SK-N-SH treated with all-trans-retinoic acid at 6 μM for 48 hours (cell line): ENCODE data around the gene GPC5.

Experiments
- ATAC-seq: fragments of 200-7000 bp; cut with Tn5 transposase; 3 replicates; pipeline ENCODE4 v1.9.1; 2020; ENCODE audit warnings: mild to moderate bottlenecking, moderate library complexity
- BACH2 ChIP-seq: fragments of 250-450 bp; sonication (Bioruptor Pico); IDR thresholded peaks from 2 replicates; pipeline ENCODE4 v1.9.0; 2021; ENCODE audit warnings: mild to moderate bottlenecking, borderline replicate concordance
- CREB5 ChIP-seq: fragments of 250-450 bp; sonication (Bioruptor Pico); IDR thresholded peaks from 2 replicates; pipeline ENCODE4 v1.5.1; 2020; ENCODE audit warnings: low read depth, mild to moderate bottlenecking, moderate library complexity
- CSDC2 ChIP-seq: fragments of 250-450 bp; sonication (Bioruptor Pico); IDR thresholded peaks from 2 replicates; pipeline ENCODE4 v1.5.0; 2020; ENCODE audit warnings: mild to moderate bottlenecking, moderate library complexity
- CSRNP3 ChIP-seq: fragments of 250-450 bp; sonication (Bioruptor Pico); IDR thresholded peaks from 2 replicates; pipeline ENCODE4 v1.5.1; 2021; ENCODE audit warnings: mild to moderate bottlenecking, moderate library complexity
- ESRRG ChIP-seq: fragments of 250-450 bp; sonication (Bioruptor Pico); IDR thresholded peaks from 2 replicates; pipeline ENCODE4 v1.6.1; 2021; ENCODE audit warnings: mild to moderate bottlenecking
- GLIS3 ChIP-seq: fragments of 250-450 bp; sonication (Bioruptor Pico); IDR thresholded peaks from 2 replicates; pipeline ENCODE4 v1.5.0; 2020; ENCODE audit warnings: mild to moderate bottlenecking, moderate library complexity
- ISL1 ChIP-seq: fragments of 250-450 bp; sonication (Bioruptor Pico); IDR thresholded peaks from 2 replicates; pipeline ENCODE4 v2.1.2; 2022; ENCODE audit warnings: mild to moderate bottlenecking, moderate library complexity
- OSR1 ChIP-seq: fragments of 250-450 bp; sonication (Bioruptor Pico); IDR thresholded peaks from 2 replicates; pipeline ENCODE4 v1.8.0; 2022; ENCODE audit warnings: moderate library complexity, mild to moderate bottlenecking, inconsistent platforms
- PATZ1 ChIP-seq: fragments of 250-450 bp; sonication (Bioruptor Pico); IDR thresholded peaks from 2 replicates; pipeline ENCODE4 v1.8.0; 2020; ENCODE audit warnings: mild to moderate bottlenecking, moderate library complexity, borderline replicate concordance
- POU6F1 ChIP-seq: fragments of 250-450 bp; sonication (Bioruptor Pico); IDR thresholded peaks from 2 replicates; pipeline ENCODE4 v1.8.0; 2021; ENCODE audit warnings: low read depth, mild to moderate bottlenecking, moderate library complexity, borderline replicate concordance
- PPARA ChIP-seq: fragments of 250-450 bp; sonication (Bioruptor Pico); IDR thresholded peaks from 2 replicates; pipeline ENCODE4 v1.5.0; 2020; ENCODE audit warnings: mild to moderate bottlenecking, borderline replicate concordance
- RARB ChIP-seq: fragments of 250-450 bp; sonication (Bioruptor Pico); IDR thresholded peaks from 2 replicates; pipeline ENCODE4 v1.8.0; 2021; ENCODE audit warnings: mild to moderate bottlenecking, moderate library complexity
- SNAI2 ChIP-seq: fragments of 250-450 bp; sonication (Bioruptor Pico); IDR thresholded peaks from 2 replicates; pipeline ENCODE4 v1.5.0; 2020; ENCODE audit warnings: mild to moderate bottlenecking, moderate library complexity
- TCF4 ChIP-seq: fragments of 250-450 bp; sonication (Bioruptor Pico); IDR thresholded peaks from 2 replicates; pipeline ENCODE4 v1.8.0; 2021; ENCODE audit warnings: mild to moderate bottlenecking, moderate library complexity, borderline replicate concordance
- TOX ChIP-seq: fragments of 250-450 bp; sonication (Bioruptor Pico); IDR thresholded peaks from 2 replicates; pipeline ENCODE4 v1.8.0; 2021; ENCODE audit warnings: mild to moderate bottlenecking, moderate library complexity, borderline replicate concordance
- TSHZ2 ChIP-seq: fragments of 250-450 bp; sonication (Bioruptor Pico); IDR thresholded peaks from 2 replicates; pipeline ENCODE4 v1.5.0; 2020; ENCODE audit warnings: mild to moderate bottlenecking, moderate library complexity
- ZC3H10 ChIP-seq: fragments of 250-450 bp; sonication (Bioruptor Pico); IDR thresholded peaks from 2 replicates; pipeline ENCODE4 v1.5.1; 2021; ENCODE audit warnings: mild to moderate bottlenecking, moderate library complexity
- ZFP3 ChIP-seq: fragments of 250-450 bp; sonication (Bioruptor Pico); IDR thresholded peaks from 2 replicates; pipeline ENCODE4 v1.5.0; 2020; ENCODE audit warnings: mild to moderate bottlenecking, moderate library complexity
- ZFP30 ChIP-seq: fragments of 450-650 bp; formaldehyde crosslinking; IDR thresholded peaks from 2 replicates; pipeline ENCODE4 v1.5.0; 2022; ENCODE audit warnings: mild to moderate bottlenecking, moderate library complexity
- ZNF565 ChIP-seq: fragments of 450-650 bp; formaldehyde crosslinking; conservative IDR thresholded peaks from 2 replicates; pipeline ENCODE4 v1.5.0; 2020; ENCODE audit warnings: low read depth, mild to moderate bottlenecking, moderate library complexity
- ZNF70 ChIP-seq: fragments of 450-650 bp; formaldehyde crosslinking; IDR thresholded peaks from 2 replicates; pipeline ENCODE4 v1.5.0; 2020; ENCODE audit warnings: mild to moderate bottlenecking, moderate library complexity
- ZNF8 ChIP-seq: fragments of 450-650 bp; formaldehyde crosslinking; IDR thresholded peaks from 2 replicates; pipeline ENCODE4 v1.5.0; 2020; ENCODE audit warnings: mild to moderate bottlenecking, moderate library complexity

The GPC5 gene

GRCh38 chr13:92668157-92668556, 1269.7 kb downstream of the GPC5 start:
- ATAC-seq: no peak
- TF ChIP-seq CREB5 (CRISPR knock-in tag): no peak
- TF ChIP-seq PATZ1: no peak
- no peak for TF ChIP-seq BACH2 (CRISPR knock-in tag)
- no peak for TF ChIP-seq ZNF565
- no peak for TF ChIP-seq TOX (CRISPR knock-in tag)
- TF ChIP-seq GLIS3 (CRISPR knock-in tag): no peak
- no peak for TF ChIP-seq ZFP3 (CRISPR knock-in tag)
- TF ChIP-seq POU6F1 (CRISPR knock-in tag): no peak
- TF ChIP-seq TSHZ2 (CRISPR knock-in tag): no peak
- no peak for TF ChIP-seq OSR1 (CRISPR knock-in tag)
- TF ChIP-seq PPARA (CRISPR knock-in tag): no peak
- TF ChIP-seq ZNF70: no peak
- TF ChIP-seq TCF4 (CRISPR knock-in tag): no peak
- no peak for TF ChIP-seq CSDC2 (CRISPR knock-in tag)
- TF ChIP-seq ESRRG (CRISPR knock-in tag): no peak

- no peak for TF ChIP-seq CSDC2 (CRISPR knock-in tag)
- TF ChIP-seq ZNF565: no peak
- no peak for TF ChIP-seq TSHZ2 (CRISPR knock-in tag)
- no peak for TF ChIP-seq ZNF8 (CRISPR knock-in tag)
- TF ChIP-seq BACH2 (CRISPR knock-in tag): no peak
- TF ChIP-seq CSRNP3 (CRISPR knock-in tag): no peak
- TF ChIP-seq RARB (CRISPR knock-in tag): no peak
- no peak for TF ChIP-seq ZFP30 (CRISPR knock-in tag)
- no peak for TF ChIP-seq ISL1 (CRISPR knock-in tag)
- no peak for TF ChIP-seq ESRRG (CRISPR knock-in tag)
- no peak for TF ChIP-seq POU6F1 (CRISPR knock-in tag)
- no peak for TF ChIP-seq TOX (CRISPR knock-in tag)
- TF ChIP-seq PATZ1: no peak
- no peak for TF ChIP-seq TCF4 (CRISPR knock-in tag)
- no peak for TF ChIP-seq SNAI2 (CRISPR knock-in tag)
- no peak for TF ChIP-seq ZC3H10
- no peak for TF ChIP-seq ZNF70
- TF ChIP-seq CREB5 (CRISPR knock-in tag): no peak
- no peak for ATAC-seq
These were observed 1271.7 kb downstream of the GPC5 start for GRCh38 chr13:92670096-92670495.
